Liver (tissue), 9 donors: ENCODE results near the gene TJAP1. TPM values are rescaled to one million over a fixed set of nuclear protein-coding genes. Genes with fewer than 3 reads are reported as not detected.

ENCODE experiments used
- DNase-seq: peaks from one replicate; pipeline ENCODE4 v3.0.0-alpha.2; 2017; ENCODE audit warnings: low spot score
- H3K27ac ChIP-seq, 2 donors: one replicate each; pipeline ENCODE4 v1.7.0; 2013; ENCODE audit warnings: inconsistent platforms in 2 of 2, low read length in 2 of 2, control low read depth in 1 of 2, low read depth in 1 of 2, mild to moderate bottlenecking in 1 of 2
- H3K27me3 ChIP-seq, 4 donors: one replicate each; pipeline versions ENCODE4 v1.6.1 to v1.7.0; 2013; ENCODE audit warnings: low read length in 3 of 4, inconsistent platforms in 1 of 4, mild to moderate bottlenecking in 1 of 4, moderate library complexity in 1 of 4; ENCODE audit not compliant: control insufficient read depth in 4 of 4, insufficient read depth in 4 of 4
- H3K36me3 ChIP-seq, 4 donors: one replicate each; pipeline versions ENCODE4 v1.6.1 to v1.7.0; 2013; ENCODE audit warnings: low read length in 3 of 4, mild to moderate bottlenecking in 3 of 4, low read depth in 1 of 4, moderate library complexity in 1 of 4; ENCODE audit not compliant: control insufficient read depth in 4 of 4, insufficient read depth in 3 of 4
- H3K4me1 ChIP-seq, 4 donors: one replicate each; pipeline versions ENCODE4 v1.6.1 to v1.7.0; 2013; ENCODE audit warnings: low read length in 3 of 4, mild to moderate bottlenecking in 3 of 4, moderate library complexity in 1 of 4; ENCODE audit not compliant: control insufficient read depth in 4 of 4, insufficient read depth in 4 of 4
- H3K4me3 ChIP-seq, 3 donors: one replicate each; pipeline versions ENCODE4 v1.6.1 to v1.7.0; 2013; ENCODE audit warnings: low read length in 3 of 3, control low read depth in 1 of 3, low read depth in 1 of 3, mild to moderate bottlenecking in 1 of 3
- H3K9ac ChIP-seq, 2 donors: one replicate each; pipeline ENCODE4 v1.7.0; 2013; ENCODE audit warnings: low read length in 2 of 2, mild to moderate bottlenecking in 2 of 2, moderate library complexity in 2 of 2, control low read depth in 1 of 2, low read depth in 1 of 2
- H3K9me3 ChIP-seq, 4 donors: one replicate each; pipeline versions ENCODE4 v1.6.1 to v1.7.0; 2013; ENCODE audit warnings: low read length in 3 of 4; ENCODE audit not compliant: control insufficient read depth in 4 of 4
- ATF3 ChIP-seq: IDR thresholded peaks from 2 replicates; pipeline ENCODE4 v1.6.1; 2016; ENCODE audit warnings: antibody characterized with exemption
- CTCF ChIP-seq: fragments of 150-350 bp; IDR thresholded peaks from 2 replicates; pipeline ENCODE4 v1.5.1; 2017; ENCODE audit warnings: improper control_type of control experiment, low read depth, low read length; ENCODE audit not compliant: missing input control
- EGR1 ChIP-seq, 2 donors: IDR thresholded peaks; 2 replicates each; pipeline ENCODE4 v1.6.1; 2016 to 2018; ENCODE audit warnings: antibody characterized with exemption in 2 of 2, low read depth in 2 of 2
- FOXA1 ChIP-seq: IDR thresholded peaks from 2 replicates; pipeline ENCODE4 v1.6.1; 2016; ENCODE audit warnings: antibody characterized with exemption
- FOXA2 ChIP-seq: IDR thresholded peaks from 2 replicates; pipeline ENCODE4 v1.6.1; 2016; ENCODE audit warnings: antibody characterized with exemption
- GABPA ChIP-seq, 2 donors: IDR thresholded peaks in 1 of 2; conservative IDR thresholded peaks in 1 of 2; 2 replicates each; pipeline ENCODE4 v1.6.1; 2016; ENCODE audit warnings: antibody characterized with exemption in 2 of 2, mild to moderate bottlenecking in 1 of 2, moderate library complexity in 1 of 2
- HNF4A ChIP-seq, 2 donors: conservative IDR thresholded peaks; 2 replicates each; pipeline ENCODE4 v1.6.1; 2016; ENCODE audit warnings: antibody characterized with exemption in 2 of 2, mild to moderate bottlenecking in 2 of 2
- HNF4G ChIP-seq: IDR thresholded peaks from 2 replicates; pipeline ENCODE4 v1.6.1; 2016; ENCODE audit warnings: antibody characterized with exemption
- JUND ChIP-seq, 2 donors: IDR thresholded peaks; 2 replicates each; pipeline ENCODE4 v1.6.1; 2016; ENCODE audit warnings: antibody characterized with exemption in 2 of 2
- MAX ChIP-seq: IDR thresholded peaks from 2 replicates; pipeline ENCODE4 v1.6.1; 2016; ENCODE audit warnings: antibody characterized with exemption
- NR2F2 ChIP-seq: IDR thresholded peaks from 2 replicates; pipeline ENCODE4 v1.6.1; 2016; ENCODE audit warnings: antibody characterized with exemption
- RAD21 ChIP-seq, 2 donors: IDR thresholded peaks; 2 replicates each; pipeline ENCODE4 v1.6.1; 2016; ENCODE audit warnings: antibody characterized with exemption in 2 of 2, mild to moderate bottlenecking in 2 of 2
- REST ChIP-seq: IDR thresholded peaks from 2 replicates; pipeline ENCODE4 v1.6.1; 2016; ENCODE audit warnings: antibody characterized with exemption, mild to moderate bottlenecking
- RXRA ChIP-seq, 2 donors: IDR thresholded peaks; 2 replicates each; pipeline ENCODE4 v1.6.1; 2017 to 2018; ENCODE audit warnings: antibody characterized with exemption in 2 of 2, mild to moderate bottlenecking in 1 of 2
- SP1 ChIP-seq: IDR thresholded peaks from 2 replicates; pipeline ENCODE4 v1.6.1; 2018; ENCODE audit warnings: antibody characterized with exemption, mild to moderate bottlenecking
- TAF1 ChIP-seq: conservative IDR thresholded peaks from 2 replicates; pipeline ENCODE4 v1.6.1; 2016; ENCODE audit warnings: antibody characterized with exemption, mild to moderate bottlenecking
- YY1 ChIP-seq: IDR thresholded peaks from 2 replicates; pipeline ENCODE4 v1.6.1; 2016; ENCODE audit warnings: antibody characterized with exemption, mild to moderate bottlenecking
- ZBTB33 ChIP-seq: IDR thresholded peaks from 2 replicates; pipeline ENCODE4 v1.6.1; 2016; ENCODE audit warnings: antibody characterized with exemption
- WGBS: extraction: QIAGEN DNeasy Blood & Tissue Kit; methylation state at CpG from one replicate; pipeline ENCODE4 v1.1.7; 2013; 5-methylcytosine and 5-hydroxymethylcytosine counted together
- polyA plus RNA-seq, 2 donors: library from polyadenylated mRNA; stranded (reverse) in 1 of 2; unstranded in 1 of 2; fragments of 200-250 nt in 1 of 2; fragments of >200 nt in 1 of 2; fragmentation: Nextera tagmentation in 1 of 2; extraction: Ambion mirVana in 1 of 2; gene quantifications; one replicate each; pipeline versions ENCODE4 v1.2.1 to v1.2.3, GENCODE V29; 2013 to 2015
- total RNA-seq, 2 donors: library from RNA; depleted of rRNA; stranded (reverse); fragments of >200 nt; gene quantifications; one replicate each; pipeline ENCODE4 v1.2.3, GENCODE V29; 2014
- donor health status: healthy.
- donor health status: healthy.
- donor health status: healthy.
- donor health status: healthy.
- donor health status: healthy.

Gene TJAP1
- total and polyA plus RNA-seq, 4 donors = 6.9 to 10.3 (median 7.8) TPM

- WGBS = 74% methylated on average over 5 of the region's 5 CpGs
- TF ChIP-seq SP1 = no peak
- TF ChIP-seq FOXA1 = no peak
- TF ChIP-seq YY1 = no peak
- TF ChIP-seq RAD21 (IDR thresholded peaks at IDR 0.05) = no peak
- TF ChIP-seq EGR1 (IDR thresholded peaks at IDR 0.05; ENCODE audit: low read depth in 2 of 2) = no peak
- no peak for TF ChIP-seq TAF1
- TF ChIP-seq JUND (IDR thresholded peaks at IDR 0.05) = no peak
- TF ChIP-seq MAX = no peak
- TF ChIP-seq FOXA2 = no peak
- TF ChIP-seq ZBTB33 = no peak
- no peak for TF ChIP-seq GABPA (IDR thresholded peaks at IDR 0.05 in 1 of 2, conservative IDR thresholded peaks at IDR 0.05 in 1 of 2)
- TF ChIP-seq HNF4G = no peak
- TF ChIP-seq CTCF = no peak
- TF ChIP-seq HNF4A (conservative IDR thresholded peaks at IDR 0.05) = no peak
- TF ChIP-seq ATF3 = no peak
- no peak for TF ChIP-seq NR2F2
- no peak for TF ChIP-seq REST
- TF ChIP-seq RXRA (IDR thresholded peaks at IDR 0.05) = no peak
- H3K36me3 ChIP-seq = no peaks in the 10 kb centered on the region
- H3K9ac ChIP-seq = no peak overlapping the region
- no peak overlapping the region for H3K27ac ChIP-seq
- no peaks in the 10 kb centered on the region for H3K9me3 ChIP-seq
- H3K27me3 ChIP-seq = no peaks in the 10 kb centered on the region
- no peak overlapping the region for H3K4me3 ChIP-seq
- no peaks in the 10 kb centered on the region for H3K4me1 ChIP-seq
- no peak for DNase-seq
These were observed 15.4 kb upstream of the TJAP1 start for GRCh38 chr6:43461936-43462335.
